GM19463 (cell line): ENCODE measurements around the gene LAMA5.
A peak's percentile ranks its signal among the peaks of the same experiment; 100 is the strongest.

Source experiments
- ATAC-seq: cut with Tn5 transposase; IDR thresholded peaks from one replicate; pipeline ENCODE4 v1.9.1; 2021; ENCODE audit warnings: mild to moderate bottlenecking, moderate library complexity; ENCODE audit not compliant: unreplicated experiment

The LAMA5 gene

GRCh38 chr20:62350098-62350628 is 16.9 kb downstream of the LAMA5 start:
- ATAC-seq: no peak

- ATAC-seq: no peak
Observed at GRCh38 chr20:62349556-62350097, 17.5 kb downstream of the LAMA5 start.

- no peak for ATAC-seq
Observed at GRCh38 chr20:62348604-62349003, 18.5 kb downstream of the LAMA5 start.

- ATAC-seq: no peak
Observed at GRCh38 chr20:62347445-62347844, 19.7 kb downstream of the LAMA5 start.

GRCh38 chr20:62347151-62347404 is 20.0 kb downstream of the LAMA5 start:
- no peak for ATAC-seq

- no peak for ATAC-seq
Observed at GRCh38 chr20:62346398-62347150, 20.5 kb downstream of the LAMA5 start.

GRCh38 chr20:62345681-62346370 is 21.3 kb downstream of the LAMA5 start:
- no peak for ATAC-seq

GRCh38 chr20:62344782-62345181 is 22.3 kb downstream of the LAMA5 start:
- ATAC-seq: no peak

GRCh38 chr20:62344092-62344491 is 23.0 kb downstream of the LAMA5 start:
- ATAC-seq: no peak

GRCh38 chr20:62342910-62343309 is 24.2 kb downstream of the LAMA5 start:
- no peak for ATAC-seq

- peak; percentile 70 for ATAC-seq
Observed at GRCh38 chr20:62339647-62340062, 27.5 kb downstream of the LAMA5 start.

GRCh38 chr20:62338294-62338620 is 28.9 kb downstream of the LAMA5 start:
- no peak for ATAC-seq

GRCh38 chr20:62337558-62338293 is 29.4 kb downstream of the LAMA5 start:
- ATAC-seq: peak; percentile 43

- ATAC-seq: no peak
Observed at GRCh38 chr20:62336775-62337557, 30.1 kb downstream of the LAMA5 start.

- ATAC-seq: no peak
Observed at GRCh38 chr20:62336329-62336728, 30.8 kb downstream of the LAMA5 start.

GRCh38 chr20:62335532-62335931 is 31.6 kb downstream of the LAMA5 start:
- no peak for ATAC-seq

- no peak for ATAC-seq
Observed at GRCh38 chr20:62334881-62335280, 32.2 kb downstream of the LAMA5 start.

- ATAC-seq: no peak
Observed at GRCh38 chr20:62333820-62334595, 33.1 kb downstream of the LAMA5 start.

GRCh38 chr20:62332989-62333819 is 33.9 kb downstream of the LAMA5 start:
- ATAC-seq: no peak
